Endodermal cell (in vitro differentiated cells): ENCODE data around the gene RLBP1. TPM values are rescaled to one million over a fixed set of nuclear protein-coding genes. Genes with fewer than 3 reads are reported as not detected.

Experiments
- DNase-seq: peaks from one replicate; pipeline ENCODE4 v3.0.0-alpha.2; 2017
- H3K27ac ChIP-seq: 2 replicates; pipeline ENCODE4 v1.5.1; 2013; ENCODE audit warnings: mild to moderate bottlenecking, low read depth, low read length, moderate library complexity
- H3K27me3 ChIP-seq: 2 replicates; pipeline ENCODE4 v1.6.1; 2013; ENCODE audit warnings: mild to moderate bottlenecking, low read length, moderate library complexity; ENCODE audit not compliant: insufficient read depth, control insufficient read depth, poor library complexity, severe bottlenecking
- H3K36me3 ChIP-seq: 2 replicates; pipeline ENCODE4 v1.7.0; 2013; ENCODE audit warnings: mild to moderate bottlenecking, low read length, moderate library complexity; ENCODE audit not compliant: control insufficient read depth, insufficient read depth
- H3K4me1 ChIP-seq: one replicate; pipeline ENCODE4 v1.7.0; 2013; ENCODE audit warnings: low read length; ENCODE audit not compliant: control insufficient read depth, insufficient read depth
- H3K4me3 ChIP-seq: 2 replicates; pipeline ENCODE4 v1.5.1; 2013; ENCODE audit warnings: mild to moderate bottlenecking, low read length, moderate library complexity
- H3K9ac ChIP-seq: 2 replicates; pipeline ENCODE4 v1.6.1; 2013; ENCODE audit warnings: mild to moderate bottlenecking, low read length, moderate library complexity; ENCODE audit not compliant: poor library complexity, severe bottlenecking; ENCODE audit errors: extremely low read depth
- H3K9me3 ChIP-seq: 2 replicates; pipeline ENCODE4 v1.6.1; 2013; ENCODE audit warnings: mild to moderate bottlenecking, low read length, moderate library complexity; ENCODE audit not compliant: control insufficient read depth
- H3K27ac Mint-ChIP-seq: 2 replicates; pipeline ENCODE4 v1.8.0; 2020; ENCODE audit warnings: mixed read lengths
- H3K27me3 Mint-ChIP-seq: 2 replicates; pipeline ENCODE4 v1.8.0; 2021; ENCODE audit warnings: mild to moderate bottlenecking, mixed read lengths; ENCODE audit not compliant: insufficient read depth
- H3K36me3 Mint-ChIP-seq: 2 replicates; pipeline ENCODE4 v1.8.0; 2020; ENCODE audit warnings: low read depth, mixed read lengths
- H3K4me1 Mint-ChIP-seq: 2 replicates; pipeline ENCODE4 v1.8.0; 2020; ENCODE audit warnings: mixed read lengths
- H3K4me3 Mint-ChIP-seq: 2 replicates; pipeline ENCODE4 v1.8.0; 2020; ENCODE audit warnings: mild to moderate bottlenecking, moderate library complexity, mixed read lengths
- H3K9me3 Mint-ChIP-seq: 2 replicates; pipeline ENCODE4 v1.8.0; 2020; ENCODE audit warnings: mild to moderate bottlenecking, mixed read lengths
- CTCF ChIP-seq: fragments of 200-600 bp; sonication (generic); conservative IDR thresholded peaks from 2 replicates; pipeline ENCODE4 v1.5.0; 2021; ENCODE audit warnings: antibody characterized with exemption, mild to moderate bottlenecking
- whole genome bisulfite sequencing, 2 experiments: methylation state at CpG; one replicate each; pipeline versions ENCODE4 v1.1.5 to v1.1.7; 2013; ENCODE audit warnings: missing lambda C conversion rate in 2 of 2, mixed read lengths in 1 of 2; ENCODE audit not compliant: insufficient coverage in 1 of 2, insufficient read length in 1 of 2; 5-methylcytosine and 5-hydroxymethylcytosine counted together
- total RNA-seq, 2 donors: library from RNA; stranded (reverse); fragmentation: NEBNext Ultra II Directional in 1 of 2; extraction: Animal tissue kit (Norgen Biotek cat#: 25700) in 1 of 2; gene quantifications; 2 replicates in 1 of 2; 3 replicates in 1 of 2; pipeline ENCODE4 v1.2.1, GENCODE V29; 2021

The RLBP1 gene
- total RNA-seq, 2 donors from 2014 or later, result not detected

- Mint-ChIP-seq H3K9me3 (no peaks in the 10 kb centered on the region), H3K4me3 (no peak overlapping the region), H3K27me3 (peaks cover 4% of the 10 kb centered on the region), H3K36me3 (no peaks in the 10 kb centered on the region), H3K4me1 (peaks cover 3% of the 10 kb centered on the region), H3K27ac (no peak overlapping the region)
- TF ChIP-seq CTCF, result peak; percentile 99
- Histone ChIP-seq H3K36me3 (no peaks in the 10 kb centered on the region), H3K4me3 (no peak overlapping the region), H3K27ac (no peak overlapping the region), H3K27me3 (no peaks in the 10 kb centered on the region), H3K9me3 (no peaks in the 10 kb centered on the region), H3K9ac (no peak overlapping the region), H3K4me1 (no peaks in the 10 kb centered on the region)
- DNase-seq, result peak; percentile 96
- WGBS, 2 experiments, result 18 to 36% methylated on average over 6 to 14 of the region's 14 CpGs
Measured at GRCh38 chr15:89206908-89207331, 14.5 kb downstream of the RLBP1 start.

- H3K4me1 ChIP-seq, result no peaks in the 10 kb centered on the region
- no peaks in the 10 kb centered on the region for H3K9me3 Mint-ChIP-seq
- peaks cover 3% of the 10 kb centered on the region for H3K4me1 Mint-ChIP-seq
- no peak overlapping the region for H3K9ac ChIP-seq
- H3K27me3 Mint-ChIP-seq, result peaks cover 4% of the 10 kb centered on the region
- no peak overlapping the region for H3K4me3 Mint-ChIP-seq
- no peak for DNase-seq
- no peaks in the 10 kb centered on the region for H3K27me3 ChIP-seq
- peaks cover 2% of the 10 kb centered on the region for H3K36me3 ChIP-seq
- no peak for TF ChIP-seq CTCF
- no peak overlapping the region for H3K27ac Mint-ChIP-seq
- 88 to 93% methylated on average over 10 to 14 of the region's 14 CpGs for WGBS, 2 experiments
- H3K9me3 ChIP-seq, result no peaks in the 10 kb centered on the region
- no peak overlapping the region for H3K27ac ChIP-seq
- peaks cover 3% of the 10 kb centered on the region for H3K36me3 Mint-ChIP-seq
- no peak overlapping the region for H3K4me3 ChIP-seq
Measured at GRCh38 chr15:89205991-89206585, 15.3 kb downstream of the RLBP1 start.

- H3K27ac ChIP-seq, result no peak overlapping the region
- TF ChIP-seq CTCF, result no peak
- no peak overlapping the region for H3K27ac Mint-ChIP-seq
- H3K9me3 Mint-ChIP-seq, result no peaks in the 10 kb centered on the region
- peaks cover 3% of the 10 kb centered on the region for H3K36me3 ChIP-seq
- peaks cover 4% of the 10 kb centered on the region for H3K36me3 Mint-ChIP-seq
- H3K9me3 ChIP-seq, result no peaks in the 10 kb centered on the region
- no peak for DNase-seq
- H3K4me1 Mint-ChIP-seq, result peaks cover 21% of the 10 kb centered on the region
- no peak overlapping the region for H3K9ac ChIP-seq
- H3K4me3 Mint-ChIP-seq, result no peak overlapping the region
- no peaks in the 10 kb centered on the region for H3K27me3 ChIP-seq
- H3K27me3 Mint-ChIP-seq, result peaks cover 4% of the 10 kb centered on the region
- no peak overlapping the region for H3K4me3 ChIP-seq
- H3K4me1 ChIP-seq, result peaks cover 9% of the 10 kb centered on the region
- 75 to 82% methylated on average over 2 of the region's 2 CpGs for WGBS, 2 experiments
Measured at GRCh38 chr15:89203705-89204273, 17.6 kb downstream of the RLBP1 start.
